Caco-2 (cell line): ENCODE data around the gene WAPL. TPM values are rescaled to one million over a fixed set of nuclear protein-coding genes. Genes with fewer than 3 reads are reported as not detected.

ENCODE experiments used
- BruUV-seq: library from RNA; stranded (reverse); fragments of 400-500 nt; replicated peaks from 2 replicates; lab custom pipeline; 2021; lab: Mats Ljungman, UMichigan
- CTCF ChIA-PET: fragments of 300-600 bp; sonication (Branson Sonifier 250); formaldehyde crosslinking; loops from one replicate; lab custom pipeline; 2022; ENCODE audit warnings: antibody characterized with exemption; lab: Charles Lee
- POLR2A ChIA-PET: fragments of 300-600 bp; sonication (Branson Sonifier 250); formaldehyde crosslinking; loops from one replicate; lab custom pipeline; 2022; ENCODE audit warnings: antibody characterized with exemption; lab: Charles Lee
- DNase-seq, 2 experiments: peaks; one replicate each; pipeline versions ENCODE4 v3.0.0 to v3.0.0-alpha.2; 2020 to 2022
- H3K27me3 ChIP-seq: replicated peaks from 2 replicates; pipeline ENCODE4 v1.6.0; 2011; ENCODE audit warnings: low read length; ENCODE audit not compliant: control insufficient read depth, insufficient read depth
- H3K36me3 ChIP-seq: 2 replicates; pipeline ENCODE4 v1.5.1; 2011; ENCODE audit warnings: low read length; ENCODE audit not compliant: control insufficient read depth, insufficient read depth
- H3K4me1 ChIP-seq: fragments of 250-450 bp; sonication (Bioruptor Pico); 2 replicates; pipeline ENCODE4 v1.5.1; 2020; ENCODE audit warnings: mild to moderate bottlenecking
- H3K4me3 ChIP-seq: 2 replicates; pipeline ENCODE4 v1.5.1; 2011; ENCODE audit warnings: low read depth, mild to moderate bottlenecking, control low read depth, low read length
- H3K9me3 ChIP-seq: fragments of 250-450 bp; sonication (Bioruptor Pico); 2 replicates; pipeline ENCODE4 v1.5.1; 2020; ENCODE audit warnings: mild to moderate bottlenecking, moderate library complexity
- H3K27ac Mint-ChIP-seq: one replicate; pipeline ENCODE4 v1.8.0; 2022; ENCODE audit warnings: mixed read lengths; ENCODE audit not compliant: unreplicated experiment
- H3K27me3 Mint-ChIP-seq: one replicate; pipeline ENCODE4 v1.8.0; 2022; ENCODE audit warnings: mixed read lengths; ENCODE audit not compliant: insufficient read depth, unreplicated experiment
- H3K36me3 Mint-ChIP-seq: one replicate; pipeline ENCODE4 v1.8.0; 2022; ENCODE audit warnings: mild to moderate bottlenecking, mixed read lengths; ENCODE audit not compliant: insufficient read depth, unreplicated experiment
- H3K4me1 Mint-ChIP-seq: one replicate; pipeline ENCODE4 v1.8.0; 2022; ENCODE audit warnings: low read depth, mixed read lengths; ENCODE audit not compliant: unreplicated experiment
- H3K4me3 Mint-ChIP-seq: one replicate; pipeline ENCODE4 v1.8.0; 2022; ENCODE audit warnings: mild to moderate bottlenecking, moderate library complexity, mixed read lengths; ENCODE audit not compliant: unreplicated experiment
- H3K9me3 Mint-ChIP-seq: one replicate; pipeline ENCODE4 v1.8.0; 2022; ENCODE audit warnings: mixed read lengths; ENCODE audit not compliant: unreplicated experiment
- intact Hi-C: fragments of 100-400 bp; cut with micrococcal nuclease; formaldehyde crosslinking; loops from one replicate; pipeline ENCODE4 v1.10.0; 2022; ENCODE audit not compliant: unreplicated experiment
- total RNA-seq: library from RNA; stranded (reverse); gene quantifications from 2 replicates; pipeline ENCODE4 v1.2.3, GENCODE V29; 2022
- TF ChIP-seq, protein P1 (sequence below), 2 experiments: fragments of 200-600 bp in 1 of 2; IDR thresholded peaks; 1 replicate in 1 of 2; 2 replicates in 1 of 2; pipeline versions ENCODE4 v1.5.1 to v1.8.0; 2011 to 2022; ENCODE audit warnings: antibody characterized with exemption in 1 of 2, control low read depth in 1 of 2, inconsistent platforms in 1 of 2, low read depth in 1 of 2, low read length in 1 of 2, mild to moderate bottlenecking in 1 of 2, moderate library complexity in 1 of 2; ENCODE audit not compliant: insufficient read depth in 1 of 2, severe bottlenecking in 1 of 2, unreplicated experiment in 1 of 2

Gene WAPL
- total RNA-seq, 1 experiment from 2014 or later = 49.2 TPM

DNA sequence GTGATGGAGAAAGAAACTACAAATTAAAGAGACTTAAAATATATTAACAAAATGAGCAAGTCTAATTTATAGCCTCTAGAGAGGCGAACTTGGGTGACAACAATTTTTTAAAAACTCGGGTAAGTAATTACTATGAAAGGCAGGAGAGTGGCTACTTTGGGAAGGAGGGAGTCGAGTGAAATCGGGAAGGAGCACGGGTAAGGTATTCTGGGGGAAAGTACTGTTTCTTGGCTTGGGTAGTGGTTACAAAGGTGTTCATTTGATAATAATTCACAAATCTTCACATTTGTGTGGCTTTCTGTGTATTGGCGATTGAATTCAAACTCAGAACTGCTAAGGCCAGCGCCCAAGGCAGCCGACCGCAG lies 122.1 kb downstream of the WAPL start:
- no peak for DNase-seq
- Mint-ChIP-seq H3K36me3 (no peaks in the 10 kb centered on the region), H3K9me3 (no peaks in the 10 kb centered on the region), H3K27me3 (peaks cover 9% of the 10 kb centered on the region), H3K27ac (no peak overlapping the region), H3K4me3 (peak overlapping the region; percentile 78), H3K4me1 (peaks cover 18% of the 10 kb centered on the region)
- intact Hi-C loops = no loop called here
- Histone ChIP-seq H3K27me3 (no peaks in the 10 kb centered on the region), H3K4me3 (no peak overlapping the region), H3K36me3 (no peaks in the 10 kb centered on the region), H3K4me1 (peaks cover 4% of the 10 kb centered on the region), H3K9me3 (no peaks in the 10 kb centered on the region)
- no TSS peak for BruUV-seq
- TF ChIP-seq, protein P1, sequence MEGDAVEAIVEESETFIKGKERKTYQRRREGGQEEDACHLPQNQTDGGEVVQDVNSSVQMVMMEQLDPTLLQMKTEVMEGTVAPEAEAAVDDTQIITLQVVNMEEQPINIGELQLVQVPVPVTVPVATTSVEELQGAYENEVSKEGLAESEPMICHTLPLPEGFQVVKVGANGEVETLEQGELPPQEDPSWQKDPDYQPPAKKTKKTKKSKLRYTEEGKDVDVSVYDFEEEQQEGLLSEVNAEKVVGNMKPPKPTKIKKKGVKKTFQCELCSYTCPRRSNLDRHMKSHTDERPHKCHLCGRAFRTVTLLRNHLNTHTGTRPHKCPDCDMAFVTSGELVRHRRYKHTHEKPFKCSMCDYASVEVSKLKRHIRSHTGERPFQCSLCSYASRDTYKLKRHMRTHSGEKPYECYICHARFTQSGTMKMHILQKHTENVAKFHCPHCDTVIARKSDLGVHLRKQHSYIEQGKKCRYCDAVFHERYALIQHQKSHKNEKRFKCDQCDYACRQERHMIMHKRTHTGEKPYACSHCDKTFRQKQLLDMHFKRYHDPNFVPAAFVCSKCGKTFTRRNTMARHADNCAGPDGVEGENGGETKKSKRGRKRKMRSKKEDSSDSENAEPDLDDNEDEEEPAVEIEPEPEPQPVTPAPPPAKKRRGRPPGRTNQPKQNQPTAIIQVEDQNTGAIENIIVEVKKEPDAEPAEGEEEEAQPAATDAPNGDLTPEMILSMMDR (IDR thresholded peaks at IDR 0.05; ENCODE audit: insufficient read depth in 1 of 2, low read depth in 1 of 2, low read length in 1 of 2, severe bottlenecking in 1 of 2, unreplicated experiment in 1 of 2) = no peak
- ChIA-PET CTCF (interaction anchor here (0.6 to 2.8 kb wide), 12 partner anchors 38 to 285 kb away, joined by 3 to 52 read pairs (median 4); partner anchors contain the start of genes OPN4 and WAPL), POLR2A (interaction anchor here (1.0 to 1.2 kb wide), 2 partner anchors 123 to 186 kb away, joined by 5 to 7 read pairs; partner anchors contain the start of gene WAPL)

DNA sequence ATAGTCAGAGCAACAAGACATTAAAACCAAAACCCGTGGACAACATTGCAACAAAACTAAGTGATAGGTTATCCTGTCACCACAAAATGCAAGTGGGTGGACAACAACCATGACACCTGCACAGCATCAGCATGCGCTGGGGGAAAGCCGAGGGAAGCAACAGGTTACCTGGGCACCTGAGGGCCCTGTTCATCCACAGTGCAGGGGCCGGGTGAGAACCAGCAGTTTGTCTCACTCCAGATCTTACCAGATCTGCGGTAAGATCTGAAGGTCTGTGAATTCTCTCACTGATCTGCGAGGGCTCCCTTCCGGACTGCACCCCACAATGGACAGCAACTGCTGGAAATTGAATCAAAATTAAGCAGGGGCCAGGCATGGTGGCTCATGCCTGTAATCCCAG lies 124.5 kb downstream of the WAPL start:
- intact Hi-C loops = no loop called here
- BruUV-seq = no TSS peak

DNA sequence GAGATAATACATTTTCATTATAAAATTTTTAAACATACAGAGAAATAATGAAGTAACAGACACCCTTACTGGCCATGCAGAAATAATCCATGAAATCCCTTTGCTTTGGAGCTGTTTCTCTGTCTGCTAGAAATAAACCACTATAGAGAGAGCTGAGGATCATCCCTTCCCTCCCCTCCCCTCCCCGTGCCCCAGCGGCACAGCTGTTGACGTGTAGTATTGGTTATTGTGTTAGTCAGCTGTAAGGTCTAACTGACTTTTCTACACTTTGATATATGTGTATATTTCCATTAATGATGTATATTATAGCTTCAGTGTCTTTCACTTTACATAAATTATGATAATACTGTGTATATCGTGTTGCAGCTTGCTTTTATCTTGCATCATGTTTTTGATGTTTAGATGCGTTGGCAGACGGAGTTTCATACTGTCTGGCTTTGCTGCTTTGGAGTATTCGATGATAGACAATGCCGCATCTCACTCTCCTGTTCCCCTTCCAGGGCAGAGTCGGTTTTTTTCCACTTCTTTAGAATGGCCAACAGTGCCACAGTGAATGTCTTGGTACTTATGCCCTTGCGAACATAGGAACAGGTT lies 127.6 kb downstream of the WAPL start:
- TF ChIP-seq, protein P1 (IDR thresholded peaks at IDR 0.05; ENCODE audit: insufficient read depth in 1 of 2, low read depth in 1 of 2, low read length in 1 of 2, severe bottlenecking in 1 of 2, unreplicated experiment in 1 of 2) = no peak
- H3K9me3 ChIP-seq = no peaks in the 10 kb centered on the region
- CTCF ChIA-PET = no interaction called here
- no peaks in the 10 kb centered on the region; the same call in 1 of the 2 replicates for H3K4me1 ChIP-seq
- H3K9me3 Mint-ChIP-seq = no peaks in the 10 kb centered on the region
- no peak overlapping the region for H3K4me3 Mint-ChIP-seq
- DNase-seq = no peak
- no peak overlapping the region for H3K27ac Mint-ChIP-seq
- BruUV-seq = no TSS peak
- no peaks in the 10 kb centered on the region for H3K27me3 ChIP-seq
- intact Hi-C loops = no loop called here
- no peaks in the 10 kb centered on the region for H3K36me3 Mint-ChIP-seq
- no peaks in the 10 kb centered on the region for H3K36me3 ChIP-seq
- POLR2A ChIA-PET = no interaction called here
- H3K4me1 Mint-ChIP-seq = no peaks in the 10 kb centered on the region
- H3K4me3 ChIP-seq = no peak overlapping the region
- peaks cover 2% of the 10 kb centered on the region for H3K27me3 Mint-ChIP-seq

More for the DNA sequence above, 124.5 kb downstream of the WAPL start:
- ChIA-PET CTCF (no interaction called here), POLR2A (no interaction called here)
- Histone ChIP-seq H3K9me3 (no peaks in the 10 kb centered on the region), H3K27me3 (no peaks in the 10 kb centered on the region), H3K36me3 (no peaks in the 10 kb centered on the region), H3K4me3 (no peak overlapping the region), H3K4me1 (peaks cover 4% of the 10 kb centered on the region)
- TF ChIP-seq, protein P1 (IDR thresholded peaks at IDR 0.05; ENCODE audit: insufficient read depth in 1 of 2, low read depth in 1 of 2, low read length in 1 of 2, severe bottlenecking in 1 of 2, unreplicated experiment in 1 of 2) = no peak
- Mint-ChIP-seq H3K4me1 (peaks cover 9% of the 10 kb centered on the region), H3K27me3 (peaks cover 2% of the 10 kb centered on the region), H3K9me3 (no peaks in the 10 kb centered on the region), H3K27ac (no peak overlapping the region), H3K36me3 (no peaks in the 10 kb centered on the region), H3K4me3 (no peak overlapping the region)
- no peak for DNase-seq
